MCF 10A (cell line): ENCODE measurements around the gene RALGPS1. TPM values are rescaled to one million over a fixed set of nuclear protein-coding genes. Genes with fewer than 3 reads are reported as not detected.

ENCODE experiments used
- BruUV-seq: library from RNA; stranded (reverse); fragments of 400-500 nt; replicated peaks from 2 replicates; lab custom pipeline; 2021; lab: Mats Ljungman, UMichigan
- CTCF ChIA-PET: fragments of 300-600 bp; sonication (Branson Sonifier 250); formaldehyde crosslinking; extraction: SDS; loops from one replicate; lab custom pipeline; 2021; ENCODE audit warnings: antibody characterized with exemption, inconsistent platforms; lab: Yijun Ruan, JAX
- POLR2A ChIA-PET: fragments of 300-600, 350-650 bp; sonication (Branson Sonifier 250); formaldehyde crosslinking; extraction: SDS; loops from one replicate; lab custom pipeline; 2020; ENCODE audit warnings: antibody characterized with exemption, inconsistent platforms; lab: Yijun Ruan, JAX
- DNase-seq: peaks from one replicate; pipeline ENCODE4 v3.0.0-alpha.2; 2018; ENCODE audit not compliant: unreplicated experiment
- H3K27ac Mint-ChIP-seq: one replicate; pipeline ENCODE4 v1.8.0; 2022; ENCODE audit warnings: mild to moderate bottlenecking, low read depth, mixed read lengths; ENCODE audit not compliant: unreplicated experiment
- H3K27me3 Mint-ChIP-seq: one replicate; pipeline ENCODE4 v1.8.0; 2022; ENCODE audit warnings: mixed read lengths; ENCODE audit not compliant: insufficient read depth, unreplicated experiment
- H3K36me3 Mint-ChIP-seq: one replicate; pipeline ENCODE4 v1.8.0; 2022; ENCODE audit warnings: mild to moderate bottlenecking, moderate library complexity, mixed read lengths; ENCODE audit not compliant: insufficient read depth, unreplicated experiment
- H3K4me1 Mint-ChIP-seq: one replicate; pipeline ENCODE4 v1.8.0; 2022; ENCODE audit warnings: mixed read lengths; ENCODE audit not compliant: insufficient read depth, unreplicated experiment
- H3K4me3 Mint-ChIP-seq: one replicate; pipeline ENCODE4 v1.8.0; 2022; ENCODE audit warnings: mild to moderate bottlenecking, moderate library complexity, mixed read lengths; ENCODE audit not compliant: unreplicated experiment
- H3K9me3 Mint-ChIP-seq: one replicate; pipeline ENCODE4 v1.8.0; 2022; ENCODE audit warnings: mixed read lengths; ENCODE audit not compliant: unreplicated experiment
- intact Hi-C: fragments of 100-400 bp; cut with micrococcal nuclease; formaldehyde crosslinking; loops from 2 replicates; pipeline ENCODE4 v1.14.1; 2022
- total RNA-seq: library from RNA; stranded (reverse); gene quantifications from 2 replicates; pipeline ENCODE4 v1.2.3, GENCODE V29; 2022
- TF ChIP-seq, protein P1 (sequence below): fragments of 200-600 bp; IDR thresholded peaks from one replicate; pipeline ENCODE4 v1.8.0; 2022; ENCODE audit warnings: antibody characterized with exemption, mild to moderate bottlenecking; ENCODE audit not compliant: unreplicated experiment

The RALGPS1 gene
- total RNA-seq, 1 experiment from 2014 or later, result 2.4 TPM

DNA sequence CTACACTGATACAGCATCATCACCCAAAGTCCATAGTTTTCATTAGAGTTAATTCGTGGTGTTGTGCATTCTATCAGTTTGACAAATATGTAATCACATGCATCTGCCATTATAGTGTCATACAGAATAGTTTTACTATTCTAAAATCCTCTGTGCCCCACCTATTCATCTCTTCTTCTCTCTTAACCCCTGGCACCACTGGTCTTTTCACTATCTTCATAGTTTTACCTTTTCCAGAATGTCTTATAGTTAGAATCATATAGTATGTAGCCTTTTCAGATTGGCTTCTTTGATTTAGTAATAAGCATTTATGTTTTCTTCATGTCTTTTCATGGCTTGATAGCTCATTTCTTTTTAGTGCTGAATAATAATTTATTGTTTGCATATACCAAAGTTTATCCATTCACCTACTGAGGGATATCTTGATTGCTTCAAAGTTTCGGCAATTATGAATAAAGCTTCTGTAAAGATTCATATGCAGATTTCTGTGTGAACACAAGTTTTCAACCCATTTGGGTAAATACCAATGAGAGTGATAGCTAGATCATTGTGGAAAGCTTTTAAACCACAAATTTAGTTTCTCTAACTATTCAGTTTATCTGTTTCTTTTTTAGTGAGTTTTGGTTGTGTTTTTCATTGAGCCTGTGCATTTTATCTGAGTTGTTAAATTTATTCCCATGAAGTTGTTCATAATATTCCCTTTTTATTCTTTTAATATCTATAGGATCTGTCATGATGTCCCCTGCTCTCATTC, 84.9 kb downstream of the RALGPS1 start:
- peaks cover 14% of the 10 kb centered on the region for H3K9me3 Mint-ChIP-seq
- H3K4me3 Mint-ChIP-seq, result no peak overlapping the region
- H3K27ac Mint-ChIP-seq, result no peak overlapping the region
- H3K27me3 Mint-ChIP-seq, result peaks cover 12% of the 10 kb centered on the region
- no TSS peak for BruUV-seq
- no peaks in the 10 kb centered on the region for H3K36me3 Mint-ChIP-seq
- POLR2A ChIA-PET, result no interaction called here
- DNase-seq, result no peak
- no peaks in the 10 kb centered on the region for H3K4me1 Mint-ChIP-seq
- TF ChIP-seq, protein P1, sequence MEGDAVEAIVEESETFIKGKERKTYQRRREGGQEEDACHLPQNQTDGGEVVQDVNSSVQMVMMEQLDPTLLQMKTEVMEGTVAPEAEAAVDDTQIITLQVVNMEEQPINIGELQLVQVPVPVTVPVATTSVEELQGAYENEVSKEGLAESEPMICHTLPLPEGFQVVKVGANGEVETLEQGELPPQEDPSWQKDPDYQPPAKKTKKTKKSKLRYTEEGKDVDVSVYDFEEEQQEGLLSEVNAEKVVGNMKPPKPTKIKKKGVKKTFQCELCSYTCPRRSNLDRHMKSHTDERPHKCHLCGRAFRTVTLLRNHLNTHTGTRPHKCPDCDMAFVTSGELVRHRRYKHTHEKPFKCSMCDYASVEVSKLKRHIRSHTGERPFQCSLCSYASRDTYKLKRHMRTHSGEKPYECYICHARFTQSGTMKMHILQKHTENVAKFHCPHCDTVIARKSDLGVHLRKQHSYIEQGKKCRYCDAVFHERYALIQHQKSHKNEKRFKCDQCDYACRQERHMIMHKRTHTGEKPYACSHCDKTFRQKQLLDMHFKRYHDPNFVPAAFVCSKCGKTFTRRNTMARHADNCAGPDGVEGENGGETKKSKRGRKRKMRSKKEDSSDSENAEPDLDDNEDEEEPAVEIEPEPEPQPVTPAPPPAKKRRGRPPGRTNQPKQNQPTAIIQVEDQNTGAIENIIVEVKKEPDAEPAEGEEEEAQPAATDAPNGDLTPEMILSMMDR, result no peak
- intact Hi-C loops, result no loop called here
- CTCF ChIA-PET, result interaction anchor here (0.6 kb wide), 1 partner anchor 84 kb away, joined by 3 read pairs; no protein-coding TSS in a partner anchor

DNA sequence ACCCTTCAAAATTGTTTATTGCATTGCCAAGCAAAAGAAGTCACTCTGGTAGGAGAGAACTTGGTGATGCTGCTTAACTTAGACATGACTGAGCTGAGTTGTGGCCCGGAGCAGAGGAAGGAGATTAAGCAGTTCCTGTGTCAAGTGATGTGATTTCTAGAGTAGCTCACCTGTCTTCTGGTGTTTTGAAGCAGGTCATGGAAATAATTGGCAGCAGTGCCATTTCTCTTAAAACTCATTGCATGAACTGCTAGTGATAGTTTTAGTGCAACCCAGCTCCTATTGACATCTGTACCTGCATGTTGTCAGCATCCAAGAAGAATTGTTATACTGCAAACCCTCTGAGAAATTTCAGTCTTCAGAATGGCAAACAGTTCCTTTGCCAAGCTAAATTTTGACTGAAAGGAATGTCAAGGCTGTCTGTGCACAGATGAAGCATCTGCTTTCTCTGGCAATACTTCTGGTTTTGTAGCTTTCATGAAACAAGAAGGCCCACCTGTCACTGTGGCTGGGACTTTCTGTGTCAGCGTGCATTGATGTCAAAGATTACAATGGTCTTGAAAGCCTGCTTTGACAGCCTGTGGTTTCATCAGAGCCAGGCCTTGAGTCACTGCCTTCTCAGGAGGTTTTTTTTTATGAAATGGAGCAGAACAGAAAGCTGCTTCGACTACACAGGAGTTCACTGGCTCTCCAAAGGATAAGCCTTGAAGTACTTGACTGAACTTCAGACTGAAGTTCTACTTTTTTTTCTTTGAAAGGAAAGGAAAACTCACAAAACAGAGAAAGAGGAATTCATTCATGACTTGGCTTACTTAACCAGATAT, 90.6 kb downstream of the RALGPS1 start:
- TF ChIP-seq, protein P1, result no peak
- intact Hi-C loops, result no loop called here
- DNase-seq, result peak; percentile 11
- Mint-ChIP-seq H3K27me3 (peaks cover 14% of the 10 kb centered on the region), H3K36me3 (no peaks in the 10 kb centered on the region), H3K4me3 (no peak overlapping the region), H3K9me3 (peaks cover 7% of the 10 kb centered on the region), H3K4me1 (no peaks in the 10 kb centered on the region), H3K27ac (no peak overlapping the region)
- POLR2A ChIA-PET, result no interaction called here
- CTCF ChIA-PET, result interaction anchor here (0.5 to 0.6 kb wide), 3 partner anchors 65 to 78 kb away, joined by 3 read pairs; no protein-coding TSS in a partner anchor
- BruUV-seq, result no TSS peak

DNA sequence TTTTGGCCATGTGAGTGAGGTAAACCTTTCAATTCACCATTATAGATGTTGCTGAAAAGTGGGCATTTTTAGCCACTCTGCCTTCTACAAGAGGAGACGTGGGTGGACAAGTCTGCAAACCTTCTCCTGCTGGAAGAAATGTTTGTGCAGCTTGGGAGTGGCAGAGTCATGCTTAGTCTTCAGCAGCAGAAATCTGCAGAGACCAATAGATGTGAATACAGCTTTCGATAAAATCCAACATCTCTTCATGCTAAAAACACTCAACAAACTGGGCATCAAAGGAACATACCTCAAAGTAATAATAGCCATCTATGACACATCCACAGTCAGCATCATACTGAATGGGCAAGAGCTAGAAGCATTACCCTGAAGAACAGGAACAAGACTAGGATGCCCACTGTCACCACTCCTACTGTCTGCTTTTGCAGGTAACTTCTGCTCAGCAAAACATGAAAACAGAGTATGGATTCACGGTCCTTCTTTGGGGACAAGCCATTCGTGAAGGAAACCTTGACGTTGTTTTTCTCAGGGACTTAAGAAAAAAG, 91.3 kb downstream of the RALGPS1 start:
- H3K27ac Mint-ChIP-seq, result no peak overlapping the region

More for the DNA sequence above, 91.3 kb downstream of the RALGPS1 start:
- TF ChIP-seq, protein P1, result no peak
- BruUV-seq, result no TSS peak
- peaks cover 14% of the 10 kb centered on the region for H3K27me3 Mint-ChIP-seq
- peaks cover 7% of the 10 kb centered on the region for H3K9me3 Mint-ChIP-seq
- POLR2A ChIA-PET, result no interaction called here
- H3K36me3 Mint-ChIP-seq, result no peaks in the 10 kb centered on the region
- DNase-seq, result no peak
- no peaks in the 10 kb centered on the region for H3K4me1 Mint-ChIP-seq
- CTCF ChIA-PET, result interaction anchor here (0.6 kb wide), 1 partner anchor 77 kb away, joined by 3 read pairs; no protein-coding TSS in a partner anchor
- intact Hi-C loops, result no loop called here
- no peak overlapping the region for H3K4me3 Mint-ChIP-seq
